GM21447 (cell line): ENCODE results near the gene BBS9.

ENCODE experiments used
- ATAC-seq: cut with Tn5 transposase; IDR thresholded peaks from one replicate; pipeline ENCODE4 v1.9.1; 2021; ENCODE audit not compliant: unreplicated experiment

The BBS9 gene

DNA sequence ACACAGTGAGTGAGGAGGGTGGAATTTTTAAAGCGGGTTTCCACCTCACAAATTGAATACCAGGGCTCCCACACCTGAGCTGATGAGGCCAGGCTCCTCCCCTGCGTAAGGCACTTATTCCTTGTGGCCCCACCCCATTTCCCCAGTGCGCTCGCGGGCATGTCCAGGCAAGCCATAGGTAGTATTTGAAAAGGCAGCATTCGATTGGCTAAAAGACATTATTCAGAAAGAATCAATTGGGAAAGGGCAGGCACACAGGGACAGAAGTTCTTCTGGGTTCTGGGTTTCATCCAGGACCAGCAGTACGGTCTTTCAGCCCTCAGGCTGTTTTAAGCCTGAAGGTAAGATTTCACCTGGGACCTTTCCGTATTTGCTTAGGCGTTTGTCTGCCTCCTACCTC lies 222.3 kb downstream of the BBS9 start:
- no peak for ATAC-seq

DNA sequence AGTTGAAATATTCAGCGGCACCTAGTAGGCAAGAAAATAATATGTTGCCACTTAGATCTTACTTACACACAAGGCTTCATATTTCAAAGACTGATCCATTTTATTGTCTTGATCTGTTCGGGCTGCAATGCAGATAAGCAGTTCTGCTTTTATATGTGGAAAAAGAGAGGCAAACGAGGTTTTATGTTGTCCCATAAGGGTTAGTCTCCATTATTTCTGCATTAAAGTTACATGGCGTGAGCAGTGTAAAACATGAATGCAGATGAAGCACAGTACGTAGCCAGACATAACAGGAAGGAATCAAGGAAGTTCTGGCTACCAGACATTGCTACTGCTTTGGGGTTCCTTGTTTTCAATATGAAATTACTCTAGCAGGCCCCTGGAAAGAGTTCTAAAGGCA lies 224.8 kb downstream of the BBS9 start:
- no peak for ATAC-seq

DNA sequence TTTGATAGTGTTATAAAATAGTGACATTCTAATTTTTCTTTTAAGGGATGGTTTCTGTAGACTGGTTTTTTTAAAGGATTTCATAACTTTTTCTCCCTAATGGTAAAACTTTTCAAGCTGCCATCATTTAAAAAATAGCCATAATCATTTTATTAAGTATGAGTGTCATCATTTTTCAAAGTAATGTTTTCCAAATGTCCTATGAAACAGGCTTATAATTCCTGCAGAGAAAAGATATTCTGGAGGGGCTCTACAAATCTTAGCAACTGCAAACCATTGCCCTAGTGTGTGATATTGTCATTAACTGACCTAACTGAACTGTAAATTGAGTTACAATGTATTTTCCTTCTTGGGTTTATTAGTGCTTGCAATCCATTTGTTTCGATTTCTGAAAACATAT lies 226.0 kb downstream of the BBS9 start:
- ATAC-seq = no peak

DNA sequence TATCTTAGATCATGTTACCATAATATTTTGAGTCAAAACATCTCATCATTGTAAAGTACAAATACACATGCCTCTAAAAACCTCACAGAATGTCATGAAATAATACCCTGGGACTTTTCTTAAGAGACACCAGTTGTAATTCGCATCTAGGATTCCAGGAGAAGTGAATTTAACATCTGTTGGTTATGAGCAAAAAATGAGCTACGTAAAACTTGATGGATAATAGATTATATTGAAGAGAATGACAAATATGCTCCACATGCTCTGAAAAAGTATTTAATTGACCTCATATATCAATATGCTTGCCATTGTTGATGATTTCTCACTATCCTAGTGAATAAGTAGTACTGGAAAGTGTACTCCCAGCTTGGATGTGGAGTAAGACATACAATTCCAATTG lies 227.0 kb downstream of the BBS9 start:
- no peak for ATAC-seq

DNA sequence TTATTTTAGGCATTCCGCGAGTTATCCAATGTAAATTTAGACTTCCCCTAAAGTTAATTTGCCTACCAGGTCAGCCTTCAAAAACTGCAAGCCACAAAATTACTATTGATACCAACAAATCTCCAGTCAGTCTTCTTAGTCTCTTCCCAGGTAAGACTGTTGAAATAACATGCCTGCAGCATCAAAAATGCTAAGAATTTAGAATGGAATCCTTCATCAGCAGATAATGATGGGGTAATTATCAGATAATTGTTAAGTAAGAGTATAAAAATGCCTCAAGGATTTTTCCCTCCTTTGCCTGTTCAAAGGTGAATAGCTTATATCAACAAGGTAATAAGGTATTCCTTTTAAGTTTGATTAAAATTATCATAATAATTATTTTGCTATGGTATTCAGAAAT lies 228.5 kb downstream of the BBS9 start:
- ATAC-seq = no peak

DNA sequence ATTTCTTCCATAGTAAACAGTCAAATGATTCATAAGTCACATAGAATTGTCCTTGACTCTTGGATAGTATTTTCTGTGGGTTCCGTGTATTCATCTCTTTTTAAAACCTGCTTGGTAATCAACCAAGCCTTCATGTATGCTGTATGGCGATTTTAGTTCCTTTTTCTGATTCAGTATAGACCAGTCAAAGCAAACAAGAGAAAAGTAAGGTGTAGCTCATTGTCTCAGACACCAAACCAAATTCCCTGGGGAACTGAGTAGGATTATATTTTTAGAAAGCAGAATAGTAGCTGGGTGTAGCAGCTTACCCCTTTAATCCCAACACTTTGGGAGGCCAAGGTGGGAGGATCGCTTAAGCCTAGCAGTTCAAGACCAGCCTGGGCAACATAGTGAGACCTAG lies 240.5 kb downstream of the BBS9 start:
- no peak for ATAC-seq

DNA sequence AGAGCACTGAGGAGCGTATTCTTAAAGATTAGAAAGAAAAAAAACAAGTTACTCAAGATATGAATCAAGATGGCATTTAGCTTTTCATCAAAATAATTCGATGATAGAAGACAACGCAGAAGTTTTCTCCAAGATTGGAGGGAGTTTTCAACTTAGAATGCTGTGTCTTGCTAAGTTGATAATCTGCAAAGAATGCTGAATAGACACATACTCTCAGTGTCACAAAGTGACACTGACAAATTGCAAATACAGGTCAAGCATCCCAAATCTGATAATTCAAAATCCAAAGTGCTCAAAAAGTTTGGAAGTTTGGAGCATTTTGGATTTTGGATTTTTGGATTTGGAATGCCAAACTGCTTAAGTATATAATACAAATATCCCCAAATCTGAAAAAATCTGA lies 243.8 kb downstream of the BBS9 start:
- ATAC-seq = no peak

DNA sequence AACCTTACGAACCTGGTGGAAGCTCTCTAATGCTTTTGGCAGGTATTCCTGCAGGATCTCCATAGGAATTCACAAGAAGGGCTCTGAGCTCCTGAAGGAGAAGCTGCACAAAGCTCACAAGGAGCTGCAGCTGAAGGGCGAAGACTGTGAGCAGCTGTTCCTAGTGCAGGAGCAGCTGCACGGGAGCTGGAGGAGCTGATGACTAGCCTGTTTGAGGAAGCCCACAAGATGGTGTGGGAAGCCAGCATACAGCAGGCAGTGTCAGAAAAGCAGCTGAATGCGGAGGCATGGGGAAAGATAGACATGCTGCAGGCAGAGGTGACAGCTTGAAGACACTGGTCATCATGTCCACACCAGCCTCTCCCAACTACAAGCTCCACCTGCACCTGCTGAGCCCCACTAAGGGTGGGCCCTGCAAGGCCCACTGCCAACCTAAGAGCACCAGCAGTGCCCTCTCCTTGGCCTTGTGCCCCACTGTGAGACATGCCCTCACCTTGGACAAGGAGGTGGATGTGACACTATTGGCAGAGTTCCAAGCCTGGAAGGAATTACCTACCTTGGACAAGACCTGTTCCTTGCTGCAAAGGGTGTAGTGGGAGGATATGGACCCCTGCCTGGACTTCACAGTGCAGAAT lies 250.6 kb downstream of the BBS9 start:
- no peak for ATAC-seq

DNA sequence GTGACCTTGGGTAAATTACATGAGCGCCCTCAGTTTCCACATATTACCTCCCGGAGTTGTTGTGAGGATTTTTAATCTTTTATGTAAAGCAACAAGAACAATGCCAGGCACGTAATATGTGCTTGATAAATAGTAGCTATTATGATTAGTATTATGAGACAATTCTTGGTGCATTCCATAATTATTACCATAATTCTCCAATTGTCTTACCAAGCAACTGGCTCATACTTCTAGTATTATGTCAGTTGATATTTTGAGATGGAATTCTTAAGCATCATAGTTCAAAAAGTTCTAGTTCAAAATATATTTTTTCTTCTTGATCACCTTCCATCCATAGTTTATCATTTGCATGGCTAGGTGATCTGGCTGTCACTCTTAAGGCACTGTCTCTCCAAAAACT lies 259.0 kb downstream of the BBS9 start:
- no peak for ATAC-seq

DNA sequence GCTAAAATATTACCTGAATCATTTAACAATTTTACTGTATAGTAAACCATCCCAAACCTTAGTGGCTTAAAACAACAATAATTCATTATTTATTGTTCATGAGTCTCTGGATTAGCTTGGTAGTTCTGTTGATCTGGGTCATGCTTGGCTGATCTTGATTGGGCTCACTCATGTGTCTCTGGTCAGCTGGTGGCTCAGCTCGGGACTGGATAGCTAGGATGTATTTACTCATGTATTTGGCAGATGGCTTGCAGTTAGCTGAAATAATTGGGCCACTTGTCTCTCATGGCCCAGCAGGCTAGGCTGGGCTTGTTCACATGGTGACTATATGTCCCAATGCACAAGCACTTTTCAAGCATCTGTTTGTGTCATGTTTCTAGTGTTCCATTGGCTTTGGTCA lies 262.8 kb downstream of the BBS9 start:
- no peak for ATAC-seq

DNA sequence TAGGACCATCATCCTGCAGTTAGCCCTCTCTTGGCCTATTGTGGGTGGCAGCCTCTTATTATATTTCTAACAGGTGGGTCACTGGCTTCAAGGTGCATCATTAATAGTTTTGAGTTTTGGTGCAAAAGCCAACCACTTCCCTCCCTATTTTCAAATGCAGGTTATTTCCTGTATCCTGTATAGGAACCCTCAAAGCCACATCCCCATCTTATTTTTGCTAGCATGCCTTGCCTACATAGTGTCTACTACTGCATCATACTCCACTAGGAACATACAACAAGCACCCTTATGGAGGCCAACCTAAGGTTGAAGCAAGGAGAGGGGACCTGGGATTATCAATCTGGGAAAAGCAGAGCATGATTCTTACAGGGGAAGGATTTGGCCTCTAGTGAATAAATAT lies 264.4 kb downstream of the BBS9 start:
- no peak for ATAC-seq

DNA sequence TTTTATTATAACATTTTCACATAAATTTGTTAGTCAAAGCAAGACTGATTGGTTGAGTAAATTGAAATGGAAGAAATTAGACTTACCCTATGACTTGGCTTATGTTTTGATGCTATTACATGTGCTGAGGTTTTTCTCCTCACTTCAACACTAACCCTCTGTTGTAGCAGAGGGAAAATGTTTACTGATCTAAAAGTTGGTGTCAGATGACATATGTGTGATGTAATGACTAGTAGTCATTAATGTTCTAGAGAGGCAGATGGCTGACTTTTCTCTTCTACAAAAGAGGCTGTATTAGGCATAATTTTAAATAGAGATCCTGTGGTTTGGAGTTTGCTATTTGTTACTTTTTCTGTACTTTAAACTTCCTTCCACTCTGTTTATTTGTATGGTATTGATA lies 266.0 kb downstream of the BBS9 start:
- no peak for ATAC-seq

DNA sequence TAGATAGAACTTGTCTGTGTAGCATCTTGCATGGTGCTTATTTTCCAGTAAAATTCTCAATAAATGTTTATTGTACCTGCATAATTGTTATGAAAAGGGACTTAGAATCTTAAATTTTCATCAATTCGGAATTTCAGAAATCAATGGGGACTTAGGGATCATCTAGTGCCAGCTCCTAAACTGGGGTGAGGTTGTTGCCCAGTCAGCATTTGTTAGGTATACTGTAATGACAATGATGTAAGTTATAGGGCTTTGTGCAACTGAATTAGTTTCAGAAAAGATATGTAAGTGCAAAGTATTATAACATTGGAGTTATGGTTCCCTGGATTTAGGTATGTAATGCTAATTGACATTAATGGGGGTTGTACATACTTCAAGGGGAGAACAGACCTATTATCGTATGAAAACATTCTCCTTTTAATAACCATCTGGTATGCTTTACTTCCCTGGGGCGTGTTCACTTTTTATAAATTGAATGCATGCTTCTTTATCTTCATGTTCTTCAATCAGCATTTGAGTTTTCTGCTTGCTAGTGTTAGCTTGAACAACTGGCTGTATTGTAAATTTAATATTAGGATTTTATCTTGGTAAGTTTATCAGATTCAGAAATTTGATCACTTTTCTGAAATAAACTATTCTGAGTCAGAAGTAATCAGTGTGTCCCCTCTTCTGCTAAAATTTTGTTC lies 270.3 kb downstream of the BBS9 start:
- no peak for ATAC-seq

DNA sequence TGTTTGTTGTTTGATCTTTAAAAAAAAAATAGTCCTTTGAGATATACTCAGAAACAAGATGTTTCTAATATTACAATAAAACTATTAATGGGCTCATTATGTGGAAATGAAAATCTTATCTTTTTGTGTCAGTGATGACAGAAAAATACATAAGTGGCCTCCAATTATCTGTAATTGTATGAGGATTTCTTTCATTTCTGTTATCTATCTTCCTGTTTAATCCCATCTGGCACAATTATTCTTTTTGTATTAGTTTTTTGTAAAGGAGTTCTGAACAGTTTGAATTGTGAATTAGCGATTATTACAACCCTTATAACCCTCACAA lies 270.8 kb downstream of the BBS9 start:
- ATAC-seq = no peak

DNA sequence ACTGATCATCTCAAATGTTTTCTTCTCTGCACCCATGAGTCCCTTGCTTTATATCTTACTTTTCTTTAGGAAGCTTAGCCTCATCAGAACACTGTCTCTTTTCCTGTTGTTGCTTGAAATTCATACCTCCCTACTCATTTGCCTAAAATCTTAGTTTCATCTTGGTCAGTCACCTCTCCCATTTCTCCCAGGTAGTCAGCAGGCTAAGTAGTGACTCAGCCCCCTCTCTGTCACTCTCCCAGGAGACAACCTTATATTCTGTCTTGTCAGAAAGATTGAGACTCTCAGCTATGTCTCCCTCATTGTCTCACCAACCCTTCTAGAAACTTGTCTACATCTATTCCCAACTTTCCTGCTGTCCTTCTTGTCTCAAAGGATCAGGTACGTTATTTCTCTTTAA lies 280.9 kb downstream of the BBS9 start:
- no peak for ATAC-seq

DNA sequence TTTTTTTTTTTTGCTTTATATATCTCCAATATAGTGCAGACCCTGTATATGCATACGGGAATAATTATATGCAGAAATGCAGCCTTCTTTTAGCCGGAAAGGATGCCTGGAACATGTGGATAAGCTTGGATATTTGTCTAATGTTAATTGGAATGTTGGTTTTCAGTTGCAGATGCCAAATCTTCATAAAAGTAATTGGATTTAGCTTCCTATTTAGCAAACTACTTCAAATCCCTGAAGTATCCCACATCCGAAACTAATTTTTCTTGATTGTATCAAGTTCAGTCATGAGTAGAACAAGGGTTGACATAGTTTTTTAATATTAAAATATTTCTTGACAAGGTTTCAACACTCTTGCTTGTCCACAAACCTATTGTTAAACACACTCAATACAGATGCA lies 281.7 kb downstream of the BBS9 start:
- no peak for ATAC-seq

DNA sequence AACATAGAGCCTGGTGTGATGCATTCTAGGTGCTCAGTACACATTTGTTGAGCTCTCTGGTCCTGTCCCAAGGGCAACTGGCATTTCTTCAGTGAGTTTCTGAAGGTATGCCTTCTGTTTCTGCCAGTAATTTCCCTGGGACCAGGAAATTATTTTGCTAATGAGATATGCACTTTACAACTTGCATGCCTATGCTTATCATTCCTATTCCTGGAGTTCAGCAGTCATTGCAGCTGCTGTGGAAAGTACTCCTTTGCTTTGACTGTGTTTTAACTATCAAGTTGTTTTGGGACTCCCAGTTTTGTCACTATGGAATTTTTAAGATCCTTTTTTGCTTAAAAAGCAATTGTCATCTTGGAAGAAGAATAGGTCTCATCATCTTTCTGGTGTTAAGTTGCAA lies 283.0 kb downstream of the BBS9 start:
- no peak for ATAC-seq

DNA sequence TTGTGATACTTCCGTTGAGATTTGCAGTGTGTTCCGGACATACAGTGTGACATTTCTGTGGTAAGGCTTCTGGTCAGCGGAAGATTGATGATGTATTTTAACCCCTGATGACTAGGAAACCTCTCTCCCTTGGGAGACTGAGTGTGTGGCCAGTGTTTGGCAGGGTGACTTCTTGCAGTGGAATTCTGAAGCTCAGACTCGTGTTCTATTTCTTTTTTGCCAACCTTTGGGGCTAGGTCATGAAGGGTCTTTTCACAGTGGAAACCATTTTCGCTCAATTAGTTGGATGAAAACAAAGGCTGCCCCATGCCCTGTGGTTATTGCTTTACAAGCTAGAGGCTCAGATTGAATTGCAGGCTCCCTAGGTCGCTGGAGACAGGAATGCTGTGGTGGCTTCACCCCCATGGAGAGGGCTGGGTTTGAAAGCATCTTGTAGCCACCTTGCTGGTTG lies 288.9 kb downstream of the BBS9 start:
- no peak for ATAC-seq

DNA sequence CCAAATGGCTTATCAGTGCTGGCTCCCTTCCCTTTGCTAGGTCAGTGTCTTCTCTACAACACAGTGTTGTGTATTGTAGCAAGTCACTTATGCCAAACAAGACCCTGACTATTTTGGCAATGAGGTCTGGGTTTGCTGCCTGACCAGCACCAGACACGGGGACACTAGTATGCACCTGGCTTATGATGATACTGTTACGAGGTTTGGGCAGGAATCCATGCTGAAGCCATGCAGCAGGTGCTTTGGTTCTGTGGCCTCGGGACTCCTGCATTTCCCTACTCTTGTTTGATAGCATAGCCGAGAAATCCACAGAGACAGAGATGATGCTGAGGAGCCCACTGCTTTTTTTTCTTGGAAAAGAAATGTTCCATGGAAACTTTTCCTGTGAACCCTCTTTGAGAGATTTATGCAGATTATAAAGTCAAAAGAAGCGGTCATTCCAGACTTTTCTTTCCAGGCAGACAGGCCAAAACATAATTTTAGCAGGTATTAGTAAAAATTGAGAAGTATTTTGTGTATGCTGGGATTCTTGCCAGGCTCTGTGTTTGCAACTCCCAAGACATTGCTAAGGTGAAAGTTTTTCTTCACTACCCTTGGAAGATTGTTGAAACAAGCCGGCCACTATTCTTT lies 291.1 kb downstream of the BBS9 start:
- ATAC-seq = no peak

DNA sequence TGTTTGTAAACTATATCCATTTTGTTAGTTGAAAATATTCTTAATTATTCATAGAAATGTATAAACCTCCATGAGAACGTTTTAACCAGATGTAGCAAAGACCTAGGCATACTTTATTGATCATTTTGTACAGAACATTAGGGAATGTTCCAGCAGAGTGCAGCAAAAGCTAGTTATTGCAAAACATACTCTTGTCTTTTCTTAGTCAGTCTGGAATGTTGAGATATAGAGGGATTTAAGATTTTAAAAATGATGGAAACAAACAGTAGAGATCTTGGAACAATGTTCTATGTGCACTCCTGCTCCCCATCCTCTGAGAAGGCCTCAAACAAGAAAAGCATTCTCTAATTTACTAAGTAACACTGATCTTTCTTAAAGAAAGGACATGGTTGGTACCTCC lies 292.1 kb downstream of the BBS9 start:
- ATAC-seq = no peak

DNA sequence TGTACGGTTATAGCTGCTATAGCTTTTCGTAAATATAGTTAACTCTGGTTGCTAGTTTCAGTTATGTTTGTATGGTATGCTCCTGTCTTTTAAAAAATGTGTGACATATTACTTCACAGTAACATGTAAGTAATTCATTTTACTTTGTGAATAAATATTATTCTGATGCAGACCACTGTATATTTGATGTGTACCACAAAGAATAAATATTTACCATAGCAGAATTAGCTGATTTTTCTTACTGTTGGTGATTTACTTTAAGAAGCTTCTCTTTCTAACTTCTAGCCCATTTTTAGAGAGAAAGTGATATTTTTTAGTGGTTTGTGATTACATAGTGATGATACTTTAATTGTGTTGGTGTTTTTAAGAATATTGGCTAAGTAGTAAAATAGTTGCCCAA lies 292.8 kb downstream of the BBS9 start:
- ATAC-seq = no peak

DNA sequence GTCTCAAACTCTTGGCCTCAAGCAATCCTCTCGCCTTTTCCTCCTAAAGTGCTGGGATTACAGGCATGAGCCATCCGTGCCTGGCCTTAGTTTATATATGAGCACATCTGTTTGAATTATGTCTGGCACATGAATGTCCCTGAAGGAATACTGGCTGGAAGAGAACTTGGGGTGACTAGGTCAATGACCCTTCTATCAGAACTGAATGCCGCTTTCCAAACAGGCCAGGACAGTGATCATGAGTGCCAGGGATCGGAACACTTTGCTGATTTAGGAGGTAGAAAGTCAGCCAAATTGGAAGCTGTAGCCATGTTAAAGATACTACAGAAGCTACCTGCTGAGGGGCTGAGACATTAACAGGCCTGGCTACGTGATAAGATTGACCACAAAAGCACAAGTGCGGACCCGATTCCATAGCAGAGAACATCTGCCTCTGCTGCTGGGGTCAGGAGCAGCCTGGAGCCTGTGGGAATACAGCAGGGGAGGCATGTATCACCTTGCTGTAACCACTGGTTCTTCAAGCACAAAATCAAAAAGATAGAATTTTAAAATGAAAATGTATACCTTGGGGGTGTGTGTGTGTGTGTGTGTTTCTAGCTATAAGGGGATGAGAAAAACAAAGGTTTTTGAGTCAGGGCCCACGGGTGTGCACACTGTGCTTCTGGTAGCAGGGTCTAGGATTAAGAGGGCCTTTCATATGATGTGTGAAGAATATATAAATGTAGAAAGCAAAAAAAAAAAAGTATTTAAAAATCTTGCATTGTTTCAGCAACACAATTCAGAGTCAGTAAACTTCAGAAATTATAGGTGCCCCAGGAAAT lies 293.7 kb downstream of the BBS9 start:
- ATAC-seq = peak; percentile 25
